Immature natural killer cell (primary cell): ENCODE measurements around the gene HPCAL1. TPM values are rescaled to one million over a fixed set of nuclear protein-coding genes. Genes with fewer than 3 reads are reported as not detected.
A peak's percentile ranks its signal among the peaks of the same experiment; 100 is the strongest.

Experiments used
- DNase-seq, 3 donors: peaks; one replicate each; pipeline ENCODE4 v3.0.0; 2022; ENCODE audit warnings: mixed read lengths in 1 of 3
- H3K27ac Mint-ChIP-seq, 6 donors: one replicate each; pipeline ENCODE4 v1.8.0; 2020; ENCODE audit warnings: mixed read lengths in 6 of 6, mild to moderate bottlenecking in 5 of 6, inconsistent platforms in 4 of 6, moderate library complexity in 3 of 6
- H3K27me3 Mint-ChIP-seq, 3 donors: one replicate each; pipeline ENCODE4 v1.8.0; 2020 to 2021; ENCODE audit warnings: low read depth in 3 of 3, mild to moderate bottlenecking in 3 of 3, mixed read lengths in 3 of 3, moderate library complexity in 3 of 3, inconsistent platforms in 1 of 3
- H3K36me3 Mint-ChIP-seq, 3 donors: one replicate each; pipeline ENCODE4 v1.8.0; 2020; ENCODE audit warnings: mixed read lengths in 3 of 3, inconsistent platforms in 2 of 3, mild to moderate bottlenecking in 2 of 3
- H3K4me1 Mint-ChIP-seq, 2 donors: one replicate each; pipeline ENCODE4 v1.8.0; 2020; ENCODE audit warnings: inconsistent platforms in 2 of 2, mild to moderate bottlenecking in 2 of 2, mixed read lengths in 2 of 2, moderate library complexity in 1 of 2
- H3K4me3 Mint-ChIP-seq, 5 donors: one replicate each; pipeline ENCODE4 v1.8.0; 2020; ENCODE audit warnings: mild to moderate bottlenecking in 5 of 5, mixed read lengths in 5 of 5, inconsistent platforms in 3 of 5, moderate library complexity in 3 of 5
- H3K9me3 Mint-ChIP-seq, 6 donors: one replicate each; pipeline ENCODE4 v1.8.0; 2020; ENCODE audit warnings: mild to moderate bottlenecking in 6 of 6, mixed read lengths in 6 of 6, inconsistent platforms in 4 of 6, moderate library complexity in 3 of 6
- polyA plus RNA-seq, 3 donors: library from polyadenylated mRNA; unstranded; fragments of 300-500 nt; fragmentation: Illumina TruSeq; gene quantifications; one replicate each; pipeline ENCODE4 v1.2.3, GENCODE V29; 2021

Gene HPCAL1
- polyA plus RNA-seq, 3 donors from 2014 or later: 64.9 to 89.7 (median 88.9) TPM

- peaks cover 77 to 90% of the 10 kb centered on the region in 2 donors for H3K4me1 Mint-ChIP-seq
- no peaks in the 10 kb centered on the region for H3K9me3 Mint-ChIP-seq
- peak overlapping the region; percentile 78 to 93 (median 86) for H3K27ac Mint-ChIP-seq
- H3K36me3 Mint-ChIP-seq: no peaks in the 10 kb centered on the region
- peak overlapping the region; percentile 37 to 72 (median 55) for H3K4me3 Mint-ChIP-seq
- peaks cover 0 to 8% (median 3%) of the 10 kb centered on the region in 3 donors for H3K27me3 Mint-ChIP-seq
- no peak for DNase-seq
Measured at GRCh38 chr2:10380048-10380926, 77.6 kb downstream of the HPCAL1 start.

- H3K27ac Mint-ChIP-seq: peak overlapping the region; percentile 78 to 94 (median 90)
- DNase-seq: no peak
- no peaks in the 10 kb centered on the region for H3K9me3 Mint-ChIP-seq
- H3K36me3 Mint-ChIP-seq: no peaks in the 10 kb centered on the region
- H3K4me1 Mint-ChIP-seq: peaks cover 74 to 86% of the 10 kb centered on the region in 2 donors
- peak overlapping the region; percentile 57 to 85 (median 80) for H3K4me3 Mint-ChIP-seq
- peaks cover 0 to 8% (median 3%) of the 10 kb centered on the region in 3 donors for H3K27me3 Mint-ChIP-seq
Measured at GRCh38 chr2:10381997-10382353, 79.3 kb downstream of the HPCAL1 start.

GRCh38 chr2:10382354-10383061 lies 79.8 kb downstream of the HPCAL1 start:
- DNase-seq: peak; percentile 72 to 83 (median 79)
- Mint-ChIP-seq H3K27me3 (peaks cover 0 to 8% (median 3%) of the 10 kb centered on the region in 3 donors), H3K36me3 (no peaks in the 10 kb centered on the region), H3K27ac (peak overlapping the region; percentile 78 to 94 (median 90)), H3K4me3 (peak overlapping the region; percentile 57 to 85 (median 80)), H3K9me3 (no peaks in the 10 kb centered on the region), H3K4me1 (peaks cover 76 to 82% of the 10 kb centered on the region in 2 donors)

GRCh38 chr2:10383960-10384734 lies 81.4 kb downstream of the HPCAL1 start:
- no peak for DNase-seq
- H3K9me3 Mint-ChIP-seq: no peaks in the 10 kb centered on the region
- H3K4me3 Mint-ChIP-seq: peak overlapping the region; percentile 33 to 85 (median 57)
- peaks cover 0 to 8% (median 0%) of the 10 kb centered on the region in 3 donors for H3K27me3 Mint-ChIP-seq
- H3K27ac Mint-ChIP-seq: peak overlapping the region in 5 of 6 donors; percentile 11 to 93 (median 90)
- H3K4me1 Mint-ChIP-seq: peaks cover 62 to 67% of the 10 kb centered on the region in 2 donors
- H3K36me3 Mint-ChIP-seq: no peaks in the 10 kb centered on the region

- no peak overlapping the region for H3K4me3 Mint-ChIP-seq
- H3K9me3 Mint-ChIP-seq: no peaks in the 10 kb centered on the region
- H3K27ac Mint-ChIP-seq: no peak overlapping the region
- no peak for DNase-seq
- H3K4me1 Mint-ChIP-seq: peaks cover 53 to 64% of the 10 kb centered on the region in 2 donors
- peaks cover 0 to 8% (median 0%) of the 10 kb centered on the region in 3 donors for H3K27me3 Mint-ChIP-seq
- no peaks in the 10 kb centered on the region for H3K36me3 Mint-ChIP-seq
Measured at GRCh38 chr2:10385501-10385900, 82.8 kb downstream of the HPCAL1 start.

- peaks cover 46 to 59% of the 10 kb centered on the region in 2 donors for H3K4me1 Mint-ChIP-seq
Measured at GRCh38 chr2:10385933-10386773, 83.4 kb downstream of the HPCAL1 start.

GRCh38 chr2:10387033-10387432 lies 84.3 kb downstream of the HPCAL1 start:
- H3K9me3 Mint-ChIP-seq: no peaks in the 10 kb centered on the region
- no peaks in the 10 kb centered on the region for H3K36me3 Mint-ChIP-seq
- DNase-seq: no peak
- peaks cover 0 to 5% (median 2%) of the 10 kb centered on the region in 3 donors for H3K27me3 Mint-ChIP-seq
- H3K27ac Mint-ChIP-seq: no peak overlapping the region
- no peak overlapping the region for H3K4me3 Mint-ChIP-seq
- peaks cover 38 to 55% of the 10 kb centered on the region in 2 donors for H3K4me1 Mint-ChIP-seq

More at GRCh38 chr2:10385933-10386773, 83.4 kb downstream of the HPCAL1 start:
- Mint-ChIP-seq H3K9me3 (no peaks in the 10 kb centered on the region), H3K36me3 (no peaks in the 10 kb centered on the region), H3K4me3 (no peak overlapping the region), H3K27me3 (peaks cover 0 to 8% (median under 1%) of the 10 kb centered on the region in 3 donors), H3K27ac (peak overlapping the region in 3 of 6 donors; percentile 40 to 77 (median 65))
- no peak for DNase-seq

GRCh38 chr2:10388954-10389560 lies 86.4 kb downstream of the HPCAL1 start:
- no peak overlapping the region for H3K4me3 Mint-ChIP-seq
- no peak for DNase-seq
- no peaks in the 10 kb centered on the region for H3K9me3 Mint-ChIP-seq
- H3K27me3 Mint-ChIP-seq: peaks cover 0 to 2% (median under 1%) of the 10 kb centered on the region in 3 donors
- H3K27ac Mint-ChIP-seq: no peak overlapping the region
- peaks cover 19 to 40% of the 10 kb centered on the region in 2 donors for H3K4me1 Mint-ChIP-seq
- no peaks in the 10 kb centered on the region for H3K36me3 Mint-ChIP-seq

- H3K27me3 Mint-ChIP-seq: peaks cover 0 to 2% (median 2%) of the 10 kb centered on the region in 3 donors
- no peak for DNase-seq
- H3K36me3 Mint-ChIP-seq: no peaks in the 10 kb centered on the region
- no peaks in the 10 kb centered on the region for H3K9me3 Mint-ChIP-seq
- H3K4me3 Mint-ChIP-seq: no peak overlapping the region
- peaks cover 15 to 35% of the 10 kb centered on the region in 2 donors for H3K4me1 Mint-ChIP-seq
- peak overlapping the region in 1 of 6 donors; percentile 30 for H3K27ac Mint-ChIP-seq
Measured at GRCh38 chr2:10389573-10389972, 86.9 kb downstream of the HPCAL1 start.

- DNase-seq: no peak
- Mint-ChIP-seq H3K27ac (no peak overlapping the region), H3K27me3 (peaks cover 0 to 2% (median 2%) of the 10 kb centered on the region in 3 donors), H3K36me3 (no peaks in the 10 kb centered on the region), H3K4me1 (peaks cover 15 to 32% of the 10 kb centered on the region in 2 donors), H3K9me3 (no peaks in the 10 kb centered on the region), H3K4me3 (no peak overlapping the region)
Measured at GRCh38 chr2:10390369-10390801, 87.7 kb downstream of the HPCAL1 start.

GRCh38 chr2:10392100-10392499 lies 89.4 kb downstream of the HPCAL1 start:
- Mint-ChIP-seq H3K36me3 (no peaks in the 10 kb centered on the region), H3K4me1 (peaks cover 12 to 24% of the 10 kb centered on the region in 2 donors), H3K27ac (no peak overlapping the region), H3K27me3 (peaks cover 0 to 11% (median 4%) of the 10 kb centered on the region in 3 donors), H3K9me3 (no peaks in the 10 kb centered on the region), H3K4me3 (no peak overlapping the region)
- DNase-seq: no peak

GRCh38 chr2:10392548-10392947 lies 89.8 kb downstream of the HPCAL1 start:
- no peak for DNase-seq
- peaks cover 9 to 24% of the 10 kb centered on the region in 2 donors for H3K4me1 Mint-ChIP-seq
- peaks cover 0 to 12% (median 4%) of the 10 kb centered on the region in 3 donors for H3K27me3 Mint-ChIP-seq
- no peaks in the 10 kb centered on the region for H3K9me3 Mint-ChIP-seq
- no peak overlapping the region for H3K4me3 Mint-ChIP-seq
- H3K36me3 Mint-ChIP-seq: no peaks in the 10 kb centered on the region
- H3K27ac Mint-ChIP-seq: no peak overlapping the region
